ENCODE results near the gene ITGB6. TPM values are rescaled to one million over a fixed set of nuclear protein-coding genes. Genes with fewer than 3 reads are reported as not detected.
A peak's percentile ranks its signal among the peaks of the same experiment; 100 is the strongest.

ITGB6 gene
- total RNA-seq, 1 experiment from 2014 or later = not detected

GRCh38 chr2:160104115-160104514 lies 96.0 kb downstream of the ITGB6 start:
- no peak for DNase-seq (ENCODE audit: extremely low read depth, low read depth)

- DNase-seq (ENCODE audit: extremely low read depth, low read depth) = no peak
These were observed 102.7 kb downstream of the ITGB6 start for GRCh38 chr2:160097326-160097725.

DNA sequence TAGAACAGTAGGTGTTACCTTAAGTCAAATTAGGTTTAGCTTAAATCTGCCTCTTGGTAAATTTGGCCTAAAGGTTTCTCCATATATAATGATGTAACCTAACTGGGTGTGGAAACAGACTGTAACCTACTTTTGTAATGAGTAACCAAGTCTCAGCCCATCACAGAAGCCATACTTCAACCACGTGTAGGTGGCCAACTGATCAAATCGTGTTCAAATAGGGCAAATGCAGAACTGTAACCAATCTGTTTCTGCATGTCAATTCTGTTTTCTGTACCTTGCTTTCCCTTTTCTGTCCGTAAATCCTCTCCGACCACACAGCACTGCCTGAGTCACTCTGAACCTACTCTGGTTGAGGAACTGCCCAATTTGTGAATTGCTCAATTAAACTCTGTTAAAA lies 103.7 kb downstream of the ITGB6 start:
- no peak for DNase-seq (ENCODE audit: extremely low read depth, low read depth)

GRCh38 chr2:160092445-160092844 lies 107.6 kb downstream of the ITGB6 start:
- DNase-seq (ENCODE audit: extremely low read depth, low read depth) = no peak

DNA sequence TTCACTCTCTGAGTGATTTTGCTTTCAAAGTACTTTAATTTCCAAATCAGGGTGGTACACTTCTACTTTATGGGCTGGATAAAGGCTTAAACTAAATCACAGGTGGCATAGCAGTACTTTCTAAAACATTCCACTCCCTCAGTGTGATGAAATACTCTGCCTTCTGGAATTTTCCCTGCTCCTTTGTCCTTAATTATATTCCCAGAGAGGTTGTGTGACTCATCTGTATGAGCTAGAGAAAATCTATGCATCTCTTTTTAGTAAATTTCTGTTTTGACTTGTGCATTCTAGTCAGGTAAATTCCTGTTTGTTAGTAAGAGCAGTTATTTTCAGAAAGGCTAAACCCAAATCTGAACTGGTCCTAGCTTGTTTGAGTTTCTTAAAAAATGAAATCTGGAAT lies 108.7 kb downstream of the ITGB6 start:
- DNase-seq (ENCODE audit: extremely low read depth, low read depth) = no peak

DNA sequence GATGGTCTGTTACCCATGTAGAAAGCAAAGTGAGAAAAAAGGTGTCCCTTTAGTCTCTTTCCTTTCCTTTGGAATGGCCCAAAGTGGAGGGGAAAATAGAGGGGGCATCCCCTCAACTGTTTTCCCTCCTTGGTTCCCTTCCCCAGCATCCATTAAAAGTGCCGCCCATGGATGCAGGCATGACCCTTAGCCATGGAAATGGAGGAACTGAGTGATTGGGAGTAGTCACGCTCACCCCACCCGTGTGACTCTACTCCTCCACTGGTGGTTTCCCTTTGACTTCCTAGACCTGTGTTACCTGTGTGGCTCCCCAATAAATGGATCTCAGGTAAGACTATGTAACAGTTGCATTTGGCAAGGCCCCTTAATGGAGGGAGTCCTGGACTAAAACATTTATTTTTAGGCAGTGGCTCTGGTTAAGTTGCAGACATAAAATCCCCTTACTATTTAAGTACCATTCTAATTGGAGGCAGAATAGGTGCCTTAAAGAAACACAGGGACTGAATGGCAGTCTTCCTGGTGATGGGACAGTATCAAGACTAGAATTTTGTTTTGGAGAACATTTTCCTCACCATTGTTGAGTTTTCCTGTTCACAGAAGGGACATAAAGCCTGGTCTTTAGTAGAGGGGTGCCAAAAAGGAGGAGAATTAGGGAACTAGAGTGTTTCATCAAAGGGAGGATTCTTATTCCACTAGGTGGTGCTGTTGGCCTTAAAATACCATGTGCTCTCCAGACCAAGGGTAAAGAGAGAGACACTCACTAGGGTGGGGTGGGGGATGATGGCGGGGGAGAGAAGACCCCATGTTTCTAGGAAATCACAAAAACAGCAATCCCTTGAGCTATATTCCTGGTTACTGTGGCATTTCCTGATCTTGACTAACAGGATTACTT lies 112.0 kb downstream of the ITGB6 start:
- peak; percentile 45 for DNase-seq (ENCODE audit: extremely low read depth, low read depth)

DNA sequence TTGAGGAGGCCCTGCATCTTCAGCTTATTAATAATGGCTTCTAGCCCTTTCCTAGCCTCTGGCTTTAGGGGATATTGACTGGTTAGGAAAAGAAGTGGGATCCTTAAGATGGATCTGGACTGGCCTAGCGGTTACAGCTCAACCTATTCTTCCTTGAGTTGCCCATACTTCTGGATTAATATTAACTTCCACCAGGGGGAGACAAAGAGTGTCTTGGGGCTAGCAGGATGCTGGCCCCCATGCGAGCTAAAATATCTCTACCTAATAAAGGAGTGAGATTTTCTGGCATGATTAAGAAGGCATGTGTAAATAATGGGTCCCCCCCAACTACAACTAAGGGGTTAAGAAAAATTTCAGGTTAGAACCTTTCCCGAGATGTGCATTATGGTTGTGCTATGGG lies 114.4 kb downstream of the ITGB6 start:
- no peak for DNase-seq (ENCODE audit: extremely low read depth, low read depth)

GRCh38 chr2:160077912-160078810 lies 121.9 kb downstream of the ITGB6 start:
- DNase-seq (ENCODE audit: extremely low read depth, low read depth) = no peak

- no peak for DNase-seq (ENCODE audit: extremely low read depth, low read depth)
These were observed 123.2 kb downstream of the ITGB6 start for GRCh38 chr2:160076914-160077313.

DNA sequence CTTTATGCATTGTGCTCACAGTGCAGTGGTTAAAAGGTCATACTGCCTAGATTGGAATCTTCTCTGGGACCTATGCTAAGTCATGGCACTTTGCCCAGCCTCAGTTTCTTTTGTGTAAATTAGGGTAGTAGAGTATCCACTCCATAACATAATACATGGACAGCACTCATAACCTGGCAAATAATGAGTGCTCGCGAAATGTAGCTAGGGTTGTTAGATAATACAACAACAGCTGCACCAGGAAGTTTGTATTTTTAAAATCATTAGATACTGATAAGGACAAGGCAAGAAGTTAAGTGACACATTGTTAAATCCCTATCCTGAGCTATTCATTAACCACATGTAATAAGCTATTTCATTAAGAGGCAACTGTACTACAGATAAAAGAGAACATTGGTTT lies 123.8 kb downstream of the ITGB6 start:
- DNase-seq (ENCODE audit: extremely low read depth, low read depth) = no peak

DNA sequence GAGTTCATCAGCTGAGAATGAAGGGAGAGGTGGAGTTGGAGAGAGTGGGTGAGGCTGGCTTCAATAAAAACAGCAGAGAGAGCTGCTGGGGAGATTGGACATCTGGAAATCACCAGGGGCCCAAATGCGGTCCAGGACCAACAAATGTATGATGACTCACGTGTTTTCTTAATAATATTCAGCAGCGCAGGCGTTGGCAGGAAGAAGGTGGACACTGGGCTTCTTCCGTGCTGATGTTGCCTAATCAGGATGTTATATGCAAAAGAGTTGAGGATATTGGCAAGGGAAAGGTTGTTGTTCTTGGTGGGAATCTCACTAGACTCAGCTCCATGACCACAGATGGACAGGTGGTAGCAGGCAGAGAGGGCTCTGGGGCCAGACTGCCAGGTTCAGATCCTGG lies 124.9 kb downstream of the ITGB6 start:
- no peak for DNase-seq (ENCODE audit: extremely low read depth, low read depth)

- DNase-seq (ENCODE audit: extremely low read depth, low read depth) = no peak
These were observed 126.7 kb downstream of the ITGB6 start for GRCh38 chr2:160073284-160073888.

DNA sequence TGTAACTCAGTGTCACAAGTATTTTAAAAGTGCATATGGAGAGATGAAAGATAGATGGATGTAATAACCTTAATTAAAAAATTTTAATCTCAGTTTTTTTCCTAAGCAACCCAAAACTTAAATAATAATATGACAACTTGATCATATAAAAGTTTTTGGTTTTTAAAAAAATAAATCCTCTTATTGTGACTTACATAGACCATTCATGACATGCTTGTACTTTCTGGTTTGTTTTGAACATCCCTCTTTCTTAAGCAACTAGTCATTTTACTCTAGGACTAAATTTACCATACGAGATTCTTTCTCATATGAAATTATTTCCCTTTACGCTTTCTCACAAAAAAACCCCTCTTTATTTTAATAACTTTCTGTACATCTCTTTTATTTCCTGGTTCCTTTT lies 131.2 kb downstream of the ITGB6 start:
- DNase-seq (ENCODE audit: extremely low read depth, low read depth) = no peak

DNA sequence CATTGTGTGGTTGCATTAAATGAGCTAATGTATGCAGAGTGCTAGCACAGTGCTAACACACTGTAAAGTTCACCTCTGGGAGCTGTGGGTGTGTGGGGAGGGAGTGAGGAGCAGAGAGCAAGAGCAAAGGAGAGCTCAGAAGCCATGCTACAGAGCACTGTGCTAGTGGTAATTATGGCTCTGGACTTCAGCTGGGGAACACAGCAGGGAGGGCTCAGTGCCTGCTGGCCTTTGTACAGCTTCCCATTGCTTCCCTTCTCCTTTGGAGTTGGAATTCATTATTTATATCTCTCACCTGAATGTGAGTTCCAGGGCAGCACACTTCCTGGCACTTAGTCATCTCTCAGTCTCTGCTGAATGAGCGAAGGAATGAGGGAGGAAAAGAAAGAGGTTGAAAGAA lies 135.2 kb downstream of the ITGB6 start:
- DNase-seq (ENCODE audit: extremely low read depth, low read depth) = no peak

GRCh38 chr2:160063879-160064612 lies 136.0 kb downstream of the ITGB6 start:
- DNase-seq (ENCODE audit: extremely low read depth, low read depth) = no peak

- DNase-seq (ENCODE audit: extremely low read depth, low read depth) = no peak
These were observed 136.8 kb downstream of the ITGB6 start for GRCh38 chr2:160063271-160063670.

- peak; percentile 53 for DNase-seq (ENCODE audit: extremely low read depth, low read depth)
These were observed 137.6 kb downstream of the ITGB6 start, which contains the start of gene PLA2R1 for GRCh38 chr2:160062292-160063005. Gene PLA2R1 (minus strand): TSS chr2:160062615. CDS start chr2:160062403, 212 bp downstream.

DNA sequence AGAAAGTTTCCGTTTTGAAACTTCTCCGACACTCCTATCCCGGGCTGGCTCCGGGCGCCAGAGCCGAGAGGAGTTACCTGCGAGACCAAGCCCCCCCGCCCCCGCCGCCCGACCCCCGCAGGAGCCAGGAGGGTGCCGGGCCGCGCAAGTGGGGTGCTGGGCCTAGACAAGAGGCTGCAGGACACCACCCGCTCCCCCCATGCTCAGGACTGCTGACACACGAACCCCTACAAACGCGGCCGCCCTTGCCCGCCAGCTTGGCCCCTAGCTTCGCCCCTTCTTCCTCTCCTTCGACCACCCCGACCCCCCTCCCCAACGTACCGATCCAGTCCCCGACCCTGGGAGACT lies 138.2 kb downstream of the ITGB6 start:
- no peak for DNase-seq (ENCODE audit: extremely low read depth, low read depth)

GRCh38 chr2:160061533-160061932 lies 138.5 kb downstream of the ITGB6 start:
- no peak for DNase-seq (ENCODE audit: extremely low read depth, low read depth)

DNA sequence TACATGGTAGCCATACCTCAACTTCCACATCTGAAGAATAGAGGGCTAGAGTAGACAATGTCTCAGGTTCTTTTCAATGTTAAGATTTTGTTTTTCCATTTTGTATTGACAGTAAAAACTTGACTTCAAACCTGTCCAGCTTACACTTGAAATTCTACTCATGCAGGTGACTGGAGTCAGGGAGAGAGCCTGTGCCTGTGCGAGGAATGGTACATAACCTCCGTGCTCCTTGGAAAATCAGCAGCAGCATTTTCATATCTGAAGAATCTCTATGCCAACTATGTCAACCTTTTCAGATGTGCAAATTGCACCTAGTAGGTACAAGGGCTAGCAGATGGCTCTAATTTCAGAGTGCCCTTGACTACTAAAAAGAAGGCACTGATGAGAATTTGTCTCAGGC lies 139.8 kb downstream of the ITGB6 start:
- no peak for DNase-seq (ENCODE audit: extremely low read depth, low read depth)
